NCI-H345 (cell line): Measurements from ENCODE around the gene CASP3.
"Not testable (repeated sequence)": the region's sequence is repeated elsewhere in the genome, so short reads cannot be mapped to it uniquely, and the experiment has no call there.

ENCODE experiments used
- DNase-seq: peaks from one replicate; lab custom pipeline; 2025; lab: John Stamatoyannopoulos, UW

The CASP3 gene

GRCh38 chr4:184596617-184597185 lies 52.5 kb downstream of the CASP3 start:
- DNase-seq: no peak

- DNase-seq: no peak
Observed at GRCh38 chr4:184596044-184596616, 53.1 kb downstream of the CASP3 start.

- DNase-seq: no peak
Observed at GRCh38 chr4:184595430-184595829, 53.8 kb downstream of the CASP3 start.

GRCh38 chr4:184593461-184593860 lies 55.8 kb downstream of the CASP3 start:
- DNase-seq: no peak

- DNase-seq: not testable (repeated sequence)
Observed at GRCh38 chr4:184591747-184592270, 57.4 kb downstream of the CASP3 start.

- DNase-seq: no peak
Observed at GRCh38 chr4:184591070-184591677, 58.1 kb downstream of the CASP3 start.

GRCh38 chr4:184590196-184590595 lies 59.1 kb downstream of the CASP3 start:
- no peak for DNase-seq

- no peak for DNase-seq
Observed at GRCh38 chr4:184588893-184589292, 60.4 kb downstream of the CASP3 start.

GRCh38 chr4:184587701-184588100 lies 61.5 kb downstream of the CASP3 start:
- no peak for DNase-seq

GRCh38 chr4:184587221-184587620 lies 62.0 kb downstream of the CASP3 start:
- no peak for DNase-seq

- DNase-seq: no peak
Observed at GRCh38 chr4:184583738-184584502, 65.3 kb downstream of the CASP3 start.
